OCI-LY7 (cell line): Measurements from ENCODE around the gene GPHA2.

Experiments
- EZH2phosphoT487 ChIP-seq: fragments of 200-600 bp; sonication (generic); IDR thresholded peaks from 2 replicates; pipeline ENCODE4 v1.6.1; 2018; ENCODE audit warnings: low read depth, borderline replicate concordance, mild to moderate bottlenecking, mixed run types, antibody characterized with exemption, low read length, moderate library complexity, mixed read lengths
- TF ChIP-seq, protein P1 (sequence below): fragments of 200-600 bp; sonication (generic); conservative IDR thresholded peaks from 2 replicates; pipeline ENCODE4 v1.5.1; 2014; ENCODE audit warnings: mild to moderate bottlenecking, antibody characterized with exemption, low read length, moderate library complexity, mixed read lengths

DNA sequence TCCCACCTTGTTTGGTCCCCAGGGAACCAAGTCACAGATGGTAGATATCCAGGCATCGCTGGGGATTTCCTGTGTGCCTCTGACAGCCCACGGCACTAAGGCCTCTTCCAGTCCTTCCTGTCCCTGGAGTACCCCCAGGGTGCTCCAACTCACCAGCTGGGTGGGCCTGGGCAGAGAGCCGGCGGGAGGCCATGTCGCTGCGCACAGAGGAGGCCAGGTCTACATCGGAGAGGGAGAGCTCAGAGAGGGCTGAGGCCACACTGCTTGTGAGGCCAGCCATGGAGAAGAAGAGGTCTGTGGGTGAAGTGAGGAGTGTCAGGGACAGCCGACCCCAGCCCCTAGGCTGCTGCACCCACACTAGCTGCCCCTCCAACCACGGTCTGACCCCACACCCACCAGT lies 24.0 kb downstream of the GPHA2 start:
- TF ChIP-seq EZH2phosphoT487: no peak
- TF ChIP-seq, protein P1, sequence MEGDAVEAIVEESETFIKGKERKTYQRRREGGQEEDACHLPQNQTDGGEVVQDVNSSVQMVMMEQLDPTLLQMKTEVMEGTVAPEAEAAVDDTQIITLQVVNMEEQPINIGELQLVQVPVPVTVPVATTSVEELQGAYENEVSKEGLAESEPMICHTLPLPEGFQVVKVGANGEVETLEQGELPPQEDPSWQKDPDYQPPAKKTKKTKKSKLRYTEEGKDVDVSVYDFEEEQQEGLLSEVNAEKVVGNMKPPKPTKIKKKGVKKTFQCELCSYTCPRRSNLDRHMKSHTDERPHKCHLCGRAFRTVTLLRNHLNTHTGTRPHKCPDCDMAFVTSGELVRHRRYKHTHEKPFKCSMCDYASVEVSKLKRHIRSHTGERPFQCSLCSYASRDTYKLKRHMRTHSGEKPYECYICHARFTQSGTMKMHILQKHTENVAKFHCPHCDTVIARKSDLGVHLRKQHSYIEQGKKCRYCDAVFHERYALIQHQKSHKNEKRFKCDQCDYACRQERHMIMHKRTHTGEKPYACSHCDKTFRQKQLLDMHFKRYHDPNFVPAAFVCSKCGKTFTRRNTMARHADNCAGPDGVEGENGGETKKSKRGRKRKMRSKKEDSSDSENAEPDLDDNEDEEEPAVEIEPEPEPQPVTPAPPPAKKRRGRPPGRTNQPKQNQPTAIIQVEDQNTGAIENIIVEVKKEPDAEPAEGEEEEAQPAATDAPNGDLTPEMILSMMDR: no peak
